ENCODE measurements around the gene SLC30A4. TPM values are rescaled to one million over a fixed set of nuclear protein-coding genes. Genes with fewer than 3 reads are reported as not detected.
"Not testable (repeated sequence)": the region's sequence is repeated elsewhere in the genome, so short reads cannot be mapped to it uniquely, and the experiment has no call there.

Gene SLC30A4, protein sequence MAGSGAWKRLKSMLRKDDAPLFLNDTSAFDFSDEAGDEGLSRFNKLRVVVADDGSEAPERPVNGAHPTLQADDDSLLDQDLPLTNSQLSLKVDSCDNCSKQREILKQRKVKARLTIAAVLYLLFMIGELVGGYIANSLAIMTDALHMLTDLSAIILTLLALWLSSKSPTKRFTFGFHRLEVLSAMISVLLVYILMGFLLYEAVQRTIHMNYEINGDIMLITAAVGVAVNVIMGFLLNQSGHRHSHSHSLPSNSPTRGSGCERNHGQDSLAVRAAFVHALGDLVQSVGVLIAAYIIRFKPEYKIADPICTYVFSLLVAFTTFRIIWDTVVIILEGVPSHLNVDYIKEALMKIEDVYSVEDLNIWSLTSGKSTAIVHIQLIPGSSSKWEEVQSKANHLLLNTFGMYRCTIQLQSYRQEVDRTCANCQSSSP
- 1 to 10 TPM; 1.3 to 1.6 TPM for total RNA-seq

DNA sequence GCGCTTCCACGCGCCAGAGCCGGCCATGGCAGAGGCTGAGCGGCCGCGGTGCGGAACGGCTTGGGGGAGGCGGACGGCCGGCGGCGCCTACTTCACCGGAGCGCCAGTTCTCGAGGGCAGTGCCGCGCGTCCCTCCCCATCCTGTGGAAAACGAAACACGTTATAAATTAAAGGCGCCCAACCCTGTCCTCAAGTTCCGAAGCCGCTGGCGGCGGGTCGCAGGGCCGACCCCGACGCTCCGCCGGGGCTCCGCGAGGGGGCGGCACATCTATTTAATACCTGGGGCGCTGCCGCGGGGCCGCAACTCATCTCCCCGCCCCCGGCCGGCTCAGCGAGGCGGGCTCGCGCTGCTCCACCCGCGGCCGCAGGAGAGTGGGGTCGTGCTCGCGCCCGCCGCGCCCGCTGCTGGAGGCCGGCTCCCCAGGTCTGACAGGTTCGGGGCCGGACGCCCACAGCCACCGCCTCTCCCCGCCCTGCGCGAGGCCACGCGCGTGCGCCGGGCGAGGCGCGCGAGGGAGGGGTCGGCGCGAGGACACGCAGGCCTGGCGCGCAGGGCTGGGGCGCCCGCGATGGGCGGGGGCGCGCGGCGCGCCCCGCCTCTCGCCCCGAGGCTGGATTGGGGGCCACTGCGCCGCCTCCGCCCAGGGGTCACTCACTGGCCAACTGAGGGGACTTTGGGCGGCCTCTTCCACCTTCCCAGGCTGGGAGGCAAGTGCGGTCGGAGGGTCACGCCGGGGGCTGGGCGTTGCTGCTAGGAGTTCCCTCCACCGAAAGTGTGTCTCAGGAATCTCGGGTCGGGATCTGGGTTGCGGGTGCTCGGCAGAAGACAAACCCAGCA lies at the start of gene SLC30A4:
Gene SLC30A4, minus strand, starts transcription at position 428 of the 838 bp plus-strand sequence. Its CDS starts 401 bp downstream, at position 27.
- H3K27ac Mint-ChIP-seq = peak within 1 kb of the TSS; percentile 75 to 92
- DNase-seq (ENCODE audit: low spot score in 2 of 2) = peak; percentile 62
- H3K36me3 Mint-ChIP-seq = peaks cover 0 to 12% of the 10 kb centered on the region in 2 donors
- ATAC-seq = peak; percentile 89 to 93
- peaks cover 0 to 4% of the 10 kb centered on the region in 2 donors for H3K9me3 Mint-ChIP-seq

GRCh38 chr15:45555934-45556608 lies 33.5 kb upstream of the SLC30A4 start:
- DNase-seq (ENCODE audit: low spot score in 2 of 2) (no peak), ATAC-seq (no peak)
- no peak overlapping the region for H3K27ac Mint-ChIP-seq
- H3K36me3 Mint-ChIP-seq = no peaks in the 10 kb centered on the region
- no peaks in the 10 kb centered on the region for H3K9me3 Mint-ChIP-seq

DNA sequence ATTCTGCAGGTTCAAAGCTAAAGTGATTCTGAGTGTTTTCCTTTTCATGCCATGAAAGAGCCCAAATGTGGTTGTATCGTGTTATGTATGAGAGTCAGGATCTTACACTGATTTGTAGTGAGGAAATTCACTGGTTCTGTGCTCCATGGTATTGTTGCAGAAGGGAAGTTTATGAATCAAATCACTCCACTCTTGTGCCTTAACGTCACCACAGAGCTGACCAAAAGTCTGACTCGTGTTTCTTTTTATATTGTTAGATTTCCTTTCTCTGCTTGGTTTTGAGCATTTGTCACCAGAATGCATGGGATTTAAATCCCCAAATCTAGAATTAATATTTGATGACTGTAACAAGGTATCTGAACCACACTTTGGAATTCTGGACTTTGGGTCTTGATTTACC lies 29.1 kb upstream of the SLC30A4 start:
- ATAC-seq (no peak), DNase-seq (ENCODE audit: low spot score in 2 of 2) (no peak)
- Mint-ChIP-seq H3K36me3 (no peaks in the 10 kb centered on the region), H3K9me3 (no peaks in the 10 kb centered on the region), H3K27ac (no peak overlapping the region)

DNA sequence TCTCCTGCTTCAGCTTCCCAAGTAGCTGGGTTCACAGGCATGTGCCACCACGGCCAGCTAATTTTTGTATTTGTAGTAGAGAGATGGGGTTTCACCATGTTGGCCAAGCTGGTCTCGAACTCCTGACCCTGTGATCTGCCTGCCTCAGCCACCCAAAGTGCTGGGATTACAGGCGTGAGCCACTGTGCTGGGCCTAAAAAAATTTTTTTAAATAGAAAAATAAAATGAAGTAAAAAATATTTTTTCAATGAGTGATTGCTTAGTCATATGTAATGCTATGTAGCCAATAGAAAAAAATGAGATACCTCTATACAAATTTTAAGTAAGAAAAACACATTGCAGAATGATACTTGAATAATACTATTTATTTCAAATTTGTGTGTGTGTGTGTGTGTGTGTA lies 27.9 kb upstream of the SLC30A4 start:
- no peaks in the 10 kb centered on the region for H3K36me3 Mint-ChIP-seq
- ATAC-seq (no peak), DNase-seq (ENCODE audit: low spot score in 2 of 2) (no peak)
- no peak overlapping the region for H3K27ac Mint-ChIP-seq
- H3K9me3 Mint-ChIP-seq = no peaks in the 10 kb centered on the region

- Mint-ChIP-seq H3K36me3 (no peaks in the 10 kb centered on the region), H3K27ac (no peak overlapping the region), H3K9me3 (no peaks in the 10 kb centered on the region)
- no peak for ATAC-seq
- no peak for DNase-seq (ENCODE audit: low spot score in 2 of 2)
Measured at GRCh38 chr15:45549541-45550220, 27.1 kb upstream of the SLC30A4 start.

DNA sequence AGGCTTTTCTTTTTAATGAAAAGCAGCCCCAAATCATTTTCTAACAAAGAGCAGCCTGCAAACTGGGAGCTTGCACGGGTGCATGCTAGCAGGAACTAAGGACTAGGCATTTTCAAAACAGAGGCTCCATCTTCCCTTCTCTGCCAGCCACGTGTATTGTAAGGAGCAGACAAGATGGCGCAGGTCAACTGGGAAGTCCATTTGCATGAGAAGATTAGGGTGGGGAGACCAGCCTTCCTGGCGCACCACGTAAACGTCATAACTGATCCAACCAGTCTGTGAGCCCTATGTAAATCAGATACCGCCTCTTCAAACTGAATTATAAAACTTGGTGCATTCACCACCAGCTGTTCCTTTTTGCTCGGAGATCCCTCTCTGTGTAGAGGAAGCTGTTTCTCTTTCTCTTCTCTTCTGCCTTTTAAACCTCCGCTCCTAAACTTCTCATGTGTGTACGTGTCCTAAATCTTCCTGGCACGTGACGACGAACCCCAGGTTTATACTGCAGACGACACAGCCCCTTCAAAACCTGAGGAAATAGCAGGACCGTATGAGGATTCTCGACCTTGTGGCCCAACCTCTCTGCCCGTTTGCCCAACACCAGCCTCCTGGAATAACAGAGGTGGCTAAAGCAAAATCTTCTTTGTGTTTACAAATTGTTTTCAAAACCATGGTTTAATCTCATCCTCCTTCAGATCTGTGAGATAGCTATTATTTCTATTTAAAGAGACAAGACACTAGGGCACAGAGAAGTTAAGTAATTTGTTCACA lies 26.4 kb upstream of the SLC30A4 start:
- Mint-ChIP-seq H3K9me3 (no peaks in the 10 kb centered on the region), H3K36me3 (no peaks in the 10 kb centered on the region), H3K27ac (no peak overlapping the region)
- ATAC-seq (no peak), DNase-seq (ENCODE audit: low spot score in 2 of 2) (no peak)

DNA sequence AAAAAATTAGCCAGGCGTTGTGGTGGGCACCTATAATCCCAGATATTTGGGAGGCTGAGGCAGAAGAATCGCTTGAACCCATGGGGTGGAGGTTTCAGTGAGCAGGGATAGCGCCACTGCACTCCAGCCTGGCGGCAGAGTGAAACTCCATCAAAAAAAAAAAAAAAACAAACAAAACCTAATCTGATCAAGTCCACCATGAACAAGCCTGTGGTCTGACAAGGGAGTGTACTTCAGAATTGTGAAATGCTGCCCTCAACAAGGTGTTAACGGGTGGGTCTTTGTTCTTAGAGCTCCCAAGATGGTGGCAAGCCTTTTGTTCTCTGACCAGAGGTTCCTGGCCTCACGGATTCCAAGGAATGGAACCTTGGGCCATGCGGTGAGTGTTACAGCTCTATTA lies 24.2 kb upstream of the SLC30A4 start:
- H3K27ac Mint-ChIP-seq = no peak overlapping the region
- H3K36me3 Mint-ChIP-seq = no peaks in the 10 kb centered on the region
- no peaks in the 10 kb centered on the region for H3K9me3 Mint-ChIP-seq
- ATAC-seq = no peak
- DNase-seq (ENCODE audit: low spot score in 2 of 2) = no peak

DNA sequence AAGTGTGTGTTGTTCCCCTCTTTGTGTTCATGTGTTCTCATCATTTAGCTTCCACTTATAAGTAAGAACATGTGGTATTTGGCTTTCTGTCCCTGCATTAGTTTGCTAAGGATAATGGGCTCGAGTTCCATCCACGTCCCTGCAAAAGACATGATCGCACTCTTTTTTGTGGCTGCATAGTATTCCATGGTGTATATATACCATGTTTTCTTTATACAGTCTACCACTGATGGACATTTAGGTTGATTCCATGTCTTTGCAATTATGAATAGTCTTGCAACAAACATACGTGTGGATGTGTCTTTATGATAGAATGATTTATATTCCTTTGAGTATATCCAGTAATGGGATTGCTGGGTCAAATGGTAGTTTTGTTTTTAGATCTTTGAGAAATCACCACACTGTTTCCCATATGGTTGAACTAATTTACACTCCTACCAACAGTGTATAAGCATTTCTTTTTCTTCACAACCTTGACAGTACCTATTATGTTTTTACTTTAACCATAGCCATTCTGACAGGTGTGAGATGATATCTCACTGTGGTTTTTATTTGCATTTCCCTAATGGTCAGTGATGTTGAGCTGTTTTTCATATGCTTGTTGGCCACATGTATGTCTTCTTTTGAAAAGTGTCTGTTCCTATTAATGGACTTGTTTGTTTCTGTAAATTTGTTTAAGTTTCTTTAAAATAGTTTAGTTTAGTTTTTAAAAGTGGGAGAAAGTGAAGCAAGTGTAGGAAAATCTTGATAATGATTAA lies 21.9 kb upstream of the SLC30A4 start:
- Mint-ChIP-seq H3K9me3 (no peaks in the 10 kb centered on the region), H3K27ac (no peak overlapping the region), H3K36me3 (no peaks in the 10 kb centered on the region)
- ATAC-seq (no peak), DNase-seq (ENCODE audit: low spot score in 2 of 2) (no peak)

- no peaks in the 10 kb centered on the region for H3K9me3 Mint-ChIP-seq
- no peak overlapping the region for H3K27ac Mint-ChIP-seq
- H3K36me3 Mint-ChIP-seq = no peaks in the 10 kb centered on the region
- no peak for DNase-seq (ENCODE audit: low spot score in 2 of 2)
- no peak for ATAC-seq
Measured at GRCh38 chr15:45543051-45543450, 20.5 kb upstream of the SLC30A4 start.

DNA sequence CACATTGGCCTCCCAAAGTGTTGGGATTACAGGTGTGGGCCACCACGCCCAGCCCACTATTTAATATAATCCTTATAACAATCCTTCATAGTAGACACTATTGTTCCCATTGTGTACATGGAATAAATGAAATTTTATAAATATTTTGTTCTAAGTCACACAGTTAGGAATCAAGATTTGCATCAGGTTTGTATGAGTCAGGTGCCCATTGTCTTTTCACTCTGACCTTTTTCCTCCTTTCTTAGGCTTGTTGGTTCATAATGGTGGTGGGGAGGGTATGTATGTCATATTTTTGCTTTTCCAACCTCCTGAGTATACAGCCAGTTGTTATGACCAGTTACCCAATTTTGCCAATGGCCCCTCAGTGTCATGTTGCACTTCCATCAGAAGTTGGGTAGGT lies 18.0 kb upstream of the SLC30A4 start:
- ATAC-seq (no peak), DNase-seq (ENCODE audit: low spot score in 2 of 2) (no peak)
- no peak overlapping the region for H3K27ac Mint-ChIP-seq
- H3K9me3 Mint-ChIP-seq = no peaks in the 10 kb centered on the region
- H3K36me3 Mint-ChIP-seq = no peaks in the 10 kb centered on the region

DNA sequence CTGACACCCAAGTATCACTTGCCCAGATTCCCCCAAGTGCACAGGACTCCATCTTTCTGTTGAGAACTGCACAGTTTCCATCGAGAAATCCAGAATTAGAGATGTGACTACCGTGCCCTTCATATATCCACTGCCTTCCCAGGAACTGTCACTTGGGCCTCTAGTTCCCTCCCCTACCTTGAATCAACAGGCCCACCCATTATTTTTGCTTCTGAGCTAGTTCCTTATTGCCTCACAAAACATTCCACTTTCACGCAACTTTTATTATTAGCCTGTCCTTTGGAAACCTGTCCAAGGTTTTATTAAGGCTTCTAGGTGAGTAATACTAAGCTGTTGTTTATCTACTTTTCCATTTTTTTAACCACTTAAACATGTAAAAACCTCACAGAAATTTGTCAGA lies 17.1 kb upstream of the SLC30A4 start:
- ATAC-seq (no peak), DNase-seq (ENCODE audit: low spot score in 2 of 2) (no peak)
- Mint-ChIP-seq H3K27ac (no peak overlapping the region), H3K9me3 (no peaks in the 10 kb centered on the region), H3K36me3 (no peaks in the 10 kb centered on the region)

DNA sequence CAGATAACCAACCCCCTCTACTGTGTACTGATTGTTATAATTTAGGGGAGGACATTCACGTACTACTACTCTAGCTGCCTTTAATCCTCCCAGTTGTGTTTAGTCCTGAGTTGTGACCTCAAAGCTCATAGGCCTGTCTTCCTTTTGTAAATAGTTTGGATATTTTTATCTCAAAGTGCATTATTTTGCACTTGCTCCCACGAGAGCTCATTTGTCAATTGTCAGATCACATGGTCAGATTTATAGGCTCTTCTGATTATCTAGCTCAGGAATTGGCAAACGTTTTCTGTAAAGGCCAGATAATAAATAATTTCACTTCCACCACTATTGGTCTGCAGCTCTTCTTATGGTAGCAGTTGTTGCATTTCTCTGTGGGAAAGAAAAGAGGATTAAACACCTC lies 14.4 kb upstream of the SLC30A4 start:
- no peaks in the 10 kb centered on the region for H3K36me3 Mint-ChIP-seq
- no peak overlapping the region for H3K27ac Mint-ChIP-seq
- ATAC-seq = no peak
- H3K9me3 Mint-ChIP-seq = no peaks in the 10 kb centered on the region
- no peak for DNase-seq (ENCODE audit: low spot score in 2 of 2)

DNA sequence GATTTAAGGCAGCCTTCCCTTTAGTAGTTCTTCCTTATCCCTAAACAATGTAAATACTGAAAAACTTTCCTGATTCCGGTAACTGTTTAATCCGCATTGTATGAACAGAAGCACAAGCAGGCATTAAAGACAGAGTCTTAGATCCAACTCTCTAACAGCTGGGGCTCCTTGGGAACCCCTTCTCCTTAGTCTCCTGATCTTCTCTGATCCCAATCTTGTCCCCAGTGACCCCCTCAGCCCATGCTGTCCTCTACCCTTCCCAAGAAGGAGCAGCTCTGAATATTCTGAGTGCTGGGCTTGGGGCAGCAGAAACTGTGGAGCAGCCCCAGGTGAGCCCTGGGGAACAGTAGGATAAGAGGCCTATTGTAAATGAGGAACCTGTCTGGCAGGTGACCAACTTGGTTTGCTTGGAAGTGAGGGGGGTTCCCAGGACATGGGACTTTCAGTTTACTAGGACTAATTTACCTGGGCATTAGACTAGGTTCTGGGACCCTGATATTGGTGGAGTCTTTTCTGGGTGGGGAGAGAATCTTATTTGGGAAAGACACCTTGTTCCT lies 13.0 kb upstream of the SLC30A4 start:
- Mint-ChIP-seq H3K9me3 (no peaks in the 10 kb centered on the region), H3K36me3 (no peaks in the 10 kb centered on the region), H3K27ac (no peak overlapping the region)
- DNase-seq (ENCODE audit: low spot score in 2 of 2) = no peak
- ATAC-seq = no peak

DNA sequence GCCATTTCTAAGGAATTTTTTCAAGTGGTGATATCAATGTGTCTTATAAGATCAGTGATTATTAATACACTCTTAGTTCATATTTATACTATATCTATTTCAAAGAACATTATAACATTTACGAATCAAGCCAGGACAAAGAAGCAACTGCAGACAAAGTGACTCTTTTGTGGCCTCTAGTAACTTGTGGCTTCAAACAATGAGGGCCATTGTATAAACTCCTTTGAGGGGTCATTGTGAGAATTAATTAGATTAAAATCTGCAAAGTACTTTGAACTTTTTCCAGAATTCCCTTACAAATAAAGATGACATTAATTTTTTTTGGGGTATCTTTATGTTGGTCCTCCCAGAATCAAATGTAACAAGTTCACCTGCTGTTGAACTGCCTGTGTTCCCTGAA lies 12.3 kb upstream of the SLC30A4 start:
- H3K27ac Mint-ChIP-seq = no peak overlapping the region
- DNase-seq (ENCODE audit: low spot score in 2 of 2) (no peak), ATAC-seq (no peak)
- H3K9me3 Mint-ChIP-seq = no peaks in the 10 kb centered on the region
- H3K36me3 Mint-ChIP-seq = no peaks in the 10 kb centered on the region

DNA sequence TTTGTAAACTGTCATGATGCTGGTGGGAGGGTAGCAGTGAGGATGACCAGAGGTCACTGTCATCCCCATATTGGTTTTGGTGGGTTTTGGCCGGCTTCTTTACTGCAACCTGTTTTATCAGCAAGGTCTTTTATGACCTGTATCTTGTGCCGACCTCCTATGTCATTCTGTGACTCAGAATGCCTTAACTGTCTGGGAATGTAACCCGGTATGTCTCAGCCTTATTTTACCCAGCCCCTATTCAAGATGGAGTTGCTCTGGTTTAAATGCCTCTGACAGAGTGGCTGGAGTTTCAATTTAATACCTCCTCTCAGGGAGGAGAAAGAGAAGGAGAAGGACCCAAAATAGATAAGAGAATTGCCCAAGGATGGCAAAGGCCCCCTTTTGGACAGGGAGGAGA lies 10.3 kb upstream of the SLC30A4 start:
- not testable (repeated sequence) for H3K9me3 Mint-ChIP-seq; H3K27ac Mint-ChIP-seq; ATAC-seq; H3K36me3 Mint-ChIP-seq; DNase-seq (ENCODE audit: low spot score in 2 of 2)

All from activated naive CD4-positive, alpha-beta T cell treated with anti-CD3 and anti-CD28 coated beads, Interleukin-2, amount 50 U/mL, for 72 hours (primary cell).